HG03175 (cell line): ENCODE results near the gene KLK8.

Experiments used
- ATAC-seq: cut with Tn5 transposase; IDR thresholded peaks from one replicate; pipeline ENCODE4 v1.9.1; 2021; ENCODE audit warnings: mild to moderate bottlenecking, moderate library complexity; ENCODE audit not compliant: unreplicated experiment

Gene KLK8

DNA sequence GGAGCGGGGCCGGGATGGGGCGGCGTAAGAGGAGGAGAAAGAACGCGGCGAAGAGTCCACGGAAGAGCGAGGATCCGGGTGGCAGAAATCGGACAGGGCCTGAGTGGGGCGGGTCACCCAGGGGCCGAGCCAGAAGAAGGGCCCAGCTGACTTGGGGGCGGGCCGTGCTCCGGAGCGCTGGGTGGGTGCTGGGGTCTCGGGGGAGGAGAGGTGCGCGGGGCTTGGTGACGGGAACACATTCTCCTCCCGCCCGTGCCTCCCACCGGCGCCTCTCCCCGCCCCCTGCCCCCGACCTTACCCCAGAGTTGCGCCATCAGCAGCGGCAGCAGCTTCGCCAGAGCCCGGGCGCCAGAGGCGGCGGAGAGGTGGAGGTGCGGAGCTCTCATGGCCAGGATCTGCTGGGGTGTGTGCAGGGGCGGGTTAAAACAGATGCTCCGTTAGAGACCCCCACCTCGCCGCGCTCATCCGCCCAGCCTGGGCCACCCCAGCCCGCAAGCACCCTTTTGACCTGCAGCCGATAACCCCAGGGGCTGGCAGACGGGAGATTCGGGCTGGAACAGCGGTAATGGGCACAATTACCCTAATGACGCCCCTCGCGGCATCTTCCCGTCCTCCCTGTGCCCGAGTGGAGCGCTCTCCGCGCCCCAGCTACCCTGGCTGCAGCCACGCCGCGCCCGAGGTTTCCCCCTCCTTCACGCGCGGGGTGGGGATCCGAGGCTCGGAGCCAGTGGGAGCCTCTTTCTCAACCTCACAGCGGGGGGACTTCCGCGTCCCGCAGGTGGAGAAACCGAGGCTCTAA, 17.5 kb upstream of the KLK8 start:
- no peak for ATAC-seq

GRCh38 chr19:51016798-51017683, 15.6 kb upstream of the KLK8 start:
- ATAC-seq: no peak

DNA sequence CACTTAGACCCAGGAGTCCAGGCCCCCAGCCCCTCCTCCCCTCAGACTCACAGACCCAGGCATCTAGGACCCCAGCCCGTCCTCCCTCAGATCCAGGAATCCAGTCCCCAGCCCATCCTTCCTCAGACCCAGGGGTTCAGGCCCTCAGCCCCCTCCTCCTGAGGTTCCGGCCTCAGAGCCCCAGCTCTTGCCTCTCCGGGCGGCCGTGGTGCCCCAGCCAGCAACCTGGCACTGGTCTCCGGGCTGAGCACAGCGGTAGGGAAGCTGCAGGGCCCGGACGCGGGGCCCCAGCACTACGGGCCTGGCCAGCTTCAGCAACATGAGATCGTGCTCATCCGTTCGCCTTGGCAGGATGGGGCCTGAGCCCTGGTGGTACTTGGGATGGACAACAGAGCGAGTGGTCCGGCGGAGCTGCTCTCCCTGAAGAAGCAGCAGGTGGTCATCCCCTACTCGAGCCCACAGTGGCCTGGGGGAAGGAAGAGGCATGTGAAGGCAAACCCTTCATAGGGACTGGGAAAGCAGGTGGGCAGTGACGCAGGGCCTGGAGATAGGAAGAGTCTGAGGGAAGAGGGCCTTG, 14.4 kb upstream of the KLK8 start:
- ATAC-seq: no peak

DNA sequence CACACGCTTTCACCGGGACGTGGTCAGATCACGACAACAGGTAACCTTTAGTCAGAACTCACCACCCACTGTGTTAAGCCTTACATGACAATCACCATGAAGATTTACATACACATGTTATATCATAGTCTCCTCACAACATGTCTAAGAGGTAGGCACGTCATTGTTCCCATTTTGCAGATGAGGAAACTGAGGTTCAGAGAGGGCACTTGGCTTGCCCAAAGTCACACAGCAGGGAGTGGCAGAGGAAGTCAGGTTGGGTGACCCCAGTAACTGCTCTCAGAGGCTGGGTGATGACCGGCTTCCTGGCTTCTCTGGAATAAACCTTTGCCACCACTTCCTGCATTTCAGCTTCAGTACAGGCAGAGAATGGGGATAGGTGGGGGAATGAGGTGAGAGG, 12.8 kb upstream of the KLK8 start:
- no peak for ATAC-seq

GRCh38 chr19:51012661-51013190, 11.3 kb upstream of the KLK8 start:
- no peak for ATAC-seq

DNA sequence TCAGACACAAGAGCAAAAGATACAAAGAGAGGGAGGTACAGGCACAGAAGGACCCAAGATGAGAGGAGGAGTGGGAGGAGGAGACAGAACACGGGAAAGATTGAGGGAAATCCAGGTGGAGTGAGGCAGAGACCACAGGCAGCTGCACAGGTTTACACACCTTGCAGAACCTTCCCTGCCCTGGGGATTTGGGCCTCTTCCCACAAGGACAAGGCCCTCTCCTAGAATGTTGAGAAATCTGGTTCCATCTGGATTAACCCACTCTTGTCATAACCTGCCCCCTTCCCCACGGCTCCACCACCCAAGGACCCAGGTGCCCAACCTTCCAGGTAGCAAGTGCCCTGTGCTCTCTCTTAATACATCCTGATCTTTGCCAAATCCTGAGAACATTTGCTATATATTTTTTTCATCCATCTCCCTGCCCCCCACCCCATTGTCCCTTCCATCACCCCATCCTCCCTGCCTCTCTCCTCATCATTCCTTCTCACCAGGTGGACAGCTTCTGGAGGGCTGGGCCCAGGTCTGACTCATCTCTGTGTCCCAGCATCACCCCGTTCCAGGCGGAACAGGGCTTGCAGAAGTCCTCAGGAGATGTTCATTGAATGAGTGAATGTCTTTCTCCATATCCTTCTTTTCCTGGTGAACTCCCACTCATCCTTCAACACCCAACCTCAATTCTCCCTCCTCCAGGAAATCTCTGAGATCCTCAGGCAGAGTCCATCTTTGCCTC, 8.8 kb upstream of the KLK8 start:
- no peak for ATAC-seq

DNA sequence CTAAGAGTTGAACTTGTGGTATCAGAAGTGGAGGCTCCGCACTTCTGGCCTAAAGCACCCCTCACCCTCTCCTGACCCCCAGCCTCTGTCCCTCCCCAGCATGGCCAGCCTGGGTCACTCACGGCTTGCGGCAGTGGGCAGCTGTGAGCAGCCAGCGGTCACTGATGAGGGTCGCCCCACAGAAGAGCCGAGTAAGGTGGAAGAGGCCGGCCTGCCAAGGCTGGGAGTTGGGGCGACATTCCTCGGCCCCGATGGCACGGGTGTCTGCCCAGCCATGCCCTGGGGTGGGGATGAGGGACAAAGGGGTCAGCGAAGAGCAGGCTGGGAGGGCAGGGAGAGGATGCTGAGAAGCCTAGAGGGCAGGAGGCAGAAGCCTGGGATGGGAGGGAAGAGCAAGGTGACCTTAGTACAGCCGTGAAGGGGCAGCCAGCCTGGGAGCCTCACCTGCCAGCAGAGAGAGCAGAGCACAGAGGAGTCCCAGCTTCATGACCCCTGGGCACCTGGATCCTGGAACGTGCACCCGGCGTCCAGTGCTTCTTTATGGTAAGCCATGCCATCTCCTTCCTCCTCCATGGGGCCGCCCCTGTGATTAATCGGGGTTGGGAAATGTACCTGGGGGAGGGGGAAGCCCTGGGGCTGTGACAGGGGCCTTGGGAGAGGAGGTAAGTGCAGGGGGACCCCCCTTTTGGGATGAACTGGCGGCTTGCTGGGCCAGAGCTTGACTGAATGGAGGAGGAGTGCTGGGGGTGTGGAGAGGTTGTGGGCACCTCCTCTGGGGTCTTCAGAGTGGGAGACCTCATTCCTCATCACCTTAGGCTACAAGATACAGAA, 7.9 kb upstream of the KLK8 start:
- ATAC-seq: no peak

- no peak for ATAC-seq
These were observed 6.1 kb upstream of the KLK8 start for GRCh38 chr19:51007488-51007887.

DNA sequence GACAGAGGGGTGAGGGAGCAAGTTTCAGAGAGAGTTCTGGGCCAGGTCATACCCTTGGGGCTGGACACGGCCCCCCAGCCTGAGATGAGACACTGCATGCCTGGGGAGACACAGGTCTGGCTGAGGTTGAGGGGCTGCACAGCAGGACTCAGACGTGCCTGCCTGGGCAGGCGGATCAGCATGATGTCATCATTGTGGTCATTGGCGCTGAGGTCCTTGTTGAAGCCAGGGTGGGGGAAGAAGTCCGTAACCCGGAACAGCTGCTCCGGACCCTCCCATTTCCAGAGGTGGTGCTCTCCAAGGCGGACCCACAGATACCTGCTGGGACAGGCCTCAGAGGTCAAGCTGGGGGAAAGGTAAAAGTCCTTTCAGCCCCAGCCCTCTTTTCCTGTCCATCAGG, 5.0 kb upstream of the KLK8 start:
- no peak for ATAC-seq

DNA sequence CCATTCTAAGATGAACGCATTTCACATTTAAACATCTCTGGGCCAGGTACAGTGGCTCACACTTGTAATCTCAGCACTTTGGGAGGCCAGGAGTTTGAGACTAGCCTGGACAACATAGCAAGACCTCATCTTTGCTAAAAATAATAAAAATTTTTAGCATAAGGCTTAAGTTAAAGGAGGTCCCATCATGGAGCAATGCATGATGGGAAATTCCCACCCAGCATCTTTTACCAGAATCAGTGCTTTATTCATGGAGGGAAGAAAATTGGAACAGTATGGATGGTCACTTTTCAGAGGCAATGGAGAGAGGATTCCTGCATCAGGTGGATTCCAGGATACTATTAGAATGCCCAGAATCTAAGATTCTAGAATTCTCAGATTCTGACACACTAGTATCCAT, 3.8 kb upstream of the KLK8 start:
- no peak for ATAC-seq

DNA sequence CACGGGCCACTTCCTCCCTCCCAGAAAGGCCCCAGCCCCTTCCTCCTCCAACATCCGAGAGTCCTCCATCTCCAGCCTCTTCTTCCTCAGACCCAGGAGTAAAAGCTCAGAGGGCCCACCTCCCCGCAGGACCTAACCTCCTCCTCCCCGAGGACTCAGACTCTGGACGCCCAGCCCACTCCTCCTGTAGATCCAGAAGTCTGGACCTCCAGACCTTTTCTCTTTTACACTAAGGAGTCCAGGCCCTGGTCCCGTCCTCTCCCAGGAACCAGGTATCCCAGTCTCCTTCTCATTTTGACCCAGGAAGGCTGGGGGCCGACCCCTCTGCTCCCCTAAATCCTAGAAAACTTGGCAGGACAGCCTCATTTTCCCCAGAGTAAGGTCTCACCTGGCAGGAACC, 1.9 kb upstream of the KLK8 start:
- ATAC-seq: no peak

DNA sequence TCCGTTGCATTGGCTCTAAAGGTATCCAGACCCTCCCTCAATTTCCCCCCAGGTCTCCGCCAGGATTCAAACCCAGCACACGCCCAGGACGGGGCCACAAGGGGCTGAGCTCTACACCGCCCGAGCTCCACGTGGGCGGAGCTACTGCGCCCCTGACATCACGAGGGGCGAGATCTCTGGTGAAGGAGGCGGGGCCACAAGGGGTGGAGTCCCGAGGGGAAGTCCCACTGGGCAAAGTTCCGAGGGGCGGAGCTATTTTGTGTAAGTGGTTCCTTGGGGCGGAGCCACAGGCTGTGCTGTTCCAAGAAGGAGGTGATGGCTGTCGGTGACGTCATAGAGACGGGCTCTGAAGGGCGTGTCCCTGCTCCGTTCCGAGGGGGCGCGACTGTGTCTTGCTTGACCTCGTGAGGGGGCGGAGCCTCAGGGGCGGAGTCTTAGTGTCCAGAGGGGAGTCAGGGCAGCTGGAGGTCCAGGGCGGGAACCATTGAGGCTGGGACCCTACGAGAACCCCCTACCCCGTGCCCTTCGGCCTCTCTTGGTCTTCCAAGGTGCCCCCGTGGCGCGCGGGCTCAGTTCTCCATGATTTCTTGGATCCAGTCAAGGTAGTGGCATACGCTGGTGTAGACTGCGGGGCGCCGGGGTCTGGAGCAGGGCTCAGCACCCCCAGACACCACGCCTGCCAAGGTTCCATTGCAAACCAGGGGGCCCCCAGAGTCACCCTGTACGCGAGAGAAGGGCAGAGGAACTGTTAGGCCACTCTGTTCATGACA, 1.3 kb upstream of the KLK8 start:
- no peak for ATAC-seq

DNA sequence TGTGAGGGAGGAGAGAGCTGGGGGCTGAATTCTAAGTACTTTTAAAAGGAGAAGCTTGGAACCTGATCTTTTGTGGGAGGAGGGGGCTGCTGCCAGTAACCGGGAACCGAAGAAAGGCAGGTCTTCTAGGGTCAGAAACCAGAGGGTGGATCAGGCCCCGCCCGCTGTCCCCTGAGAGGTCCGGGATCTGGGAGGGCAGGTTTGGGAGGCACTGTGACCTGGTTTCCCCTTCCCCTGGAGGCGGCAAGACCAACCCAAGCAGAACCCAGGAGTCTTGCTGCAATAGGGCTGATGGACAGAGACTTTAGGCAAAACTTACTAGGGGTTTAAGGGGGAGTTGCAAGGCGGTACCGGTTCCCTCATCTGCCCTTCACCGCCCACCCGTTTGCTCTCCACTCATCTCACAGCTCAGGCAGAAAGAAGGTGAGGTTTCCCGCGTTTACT, 707 bp upstream of the KLK8 start:
- no peak for ATAC-seq

DNA sequence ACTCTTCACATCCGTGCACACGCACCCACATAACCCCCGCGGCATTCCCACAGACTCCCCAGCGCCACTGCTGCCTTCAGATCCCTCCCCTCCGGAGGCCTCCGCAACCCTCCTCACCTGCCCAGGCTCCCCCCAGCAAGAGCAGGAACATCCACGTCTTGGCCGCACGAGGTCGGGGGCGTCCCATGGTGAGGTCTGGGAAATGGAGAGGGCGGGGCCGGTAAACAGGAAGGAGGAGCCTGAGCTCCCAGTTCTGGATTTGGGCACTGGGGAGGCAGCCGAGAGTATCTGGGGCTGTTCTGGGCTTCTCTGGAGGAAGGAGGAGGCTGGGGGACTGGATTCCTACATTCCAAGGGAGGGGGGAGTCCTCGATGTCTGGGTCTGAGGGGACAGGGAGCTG, 423 bp downstream of the KLK8 start:
- ATAC-seq: no peak

DNA sequence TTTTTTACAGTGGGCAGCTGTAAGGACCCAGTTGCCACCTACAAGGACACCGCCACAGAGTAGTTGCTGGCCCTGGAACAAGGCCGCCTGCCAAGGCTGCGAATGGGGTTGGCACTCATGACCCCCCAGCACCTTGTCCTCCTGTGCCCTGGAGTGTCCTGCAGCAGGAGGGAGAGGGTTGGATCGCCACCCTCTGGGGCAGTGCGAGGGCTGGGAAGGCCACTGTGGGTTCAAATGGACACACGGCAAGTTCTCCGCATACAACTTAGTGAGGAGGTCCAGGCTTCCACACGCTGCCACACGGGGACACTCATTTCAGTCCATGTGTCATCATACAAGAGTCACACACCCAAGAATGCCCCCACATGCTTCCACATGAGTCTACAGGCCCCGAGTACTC, 978 bp downstream of the KLK8 start:
- no peak for ATAC-seq

DNA sequence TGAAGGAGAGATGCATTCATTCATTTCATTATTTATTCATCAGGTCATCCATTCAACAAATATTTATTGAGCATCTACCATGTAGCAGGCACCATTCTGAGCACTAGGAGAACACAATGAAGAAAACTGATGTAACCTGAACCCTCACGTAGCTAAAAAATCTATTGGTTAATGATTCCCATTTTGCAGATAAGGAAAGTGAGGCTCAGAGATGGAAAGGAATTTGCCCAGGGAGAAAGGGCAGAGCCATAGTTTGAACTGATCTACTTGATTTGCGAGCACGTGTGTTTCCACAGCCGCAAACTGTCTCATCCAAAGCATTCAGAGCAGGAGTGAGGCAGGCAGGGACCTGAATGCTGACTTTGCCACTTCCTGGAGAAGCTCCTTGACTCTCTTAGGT, 2.7 kb downstream of the KLK8 start:
- no peak for ATAC-seq

- ATAC-seq: no peak
These were observed 3.3 kb downstream of the KLK8 start for GRCh38 chr19:50998061-50998460.

DNA sequence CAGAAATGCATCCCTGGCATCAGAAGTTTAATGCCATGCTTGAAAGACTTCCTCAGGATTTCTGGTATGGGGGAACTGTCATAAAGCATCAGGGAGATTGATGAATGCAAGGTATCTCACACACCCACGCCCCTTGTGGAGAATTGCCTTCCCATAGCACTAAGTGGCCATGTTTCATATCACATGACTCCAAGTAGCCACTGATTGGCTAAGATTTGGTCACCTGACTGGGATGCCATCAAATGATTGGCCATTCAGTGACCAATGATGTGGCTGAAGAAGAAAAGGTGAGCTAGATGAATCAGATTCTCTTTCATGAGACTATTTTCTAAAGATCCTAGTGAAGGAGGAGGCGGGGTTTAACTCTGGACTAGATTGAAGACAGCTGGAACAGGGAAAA, 7.3 kb downstream of the KLK8 start:
- no peak for ATAC-seq

GRCh38 chr19:50992666-50993035, 8.8 kb downstream of the KLK8 start:
- no peak for ATAC-seq
